HL-60 (cell line): ENCODE measurements around the gene CNTNAP5.

Source experiments
- GABPA ChIP-seq: IDR thresholded peaks from 2 replicates; pipeline ENCODE4 v1.6.1; 2012; ENCODE audit warnings: low read depth
- POLR2AphosphoS5 ChIP-seq: IDR thresholded peaks from 2 replicates; pipeline ENCODE4 v1.6.1; 2012; ENCODE audit warnings: low read depth
- SPI1 ChIP-seq: IDR thresholded peaks from 2 replicates; pipeline ENCODE4 v1.6.1; 2012; ENCODE audit warnings: low read depth, mild to moderate bottlenecking, borderline replicate concordance
- TF ChIP-seq, protein P1 (sequence below): IDR thresholded peaks from 2 replicates; pipeline ENCODE4 v1.6.1; 2012; ENCODE audit warnings: low read depth; ENCODE audit not compliant: insufficient replicate concordance
- TF ChIP-seq, protein P2 (sequence below): IDR thresholded peaks from one replicate; pipeline ENCODE4 v1.5.1; 2011; ENCODE audit warnings: low read length, control low read depth, inconsistent platforms; ENCODE audit not compliant: insufficient read depth

DNA sequence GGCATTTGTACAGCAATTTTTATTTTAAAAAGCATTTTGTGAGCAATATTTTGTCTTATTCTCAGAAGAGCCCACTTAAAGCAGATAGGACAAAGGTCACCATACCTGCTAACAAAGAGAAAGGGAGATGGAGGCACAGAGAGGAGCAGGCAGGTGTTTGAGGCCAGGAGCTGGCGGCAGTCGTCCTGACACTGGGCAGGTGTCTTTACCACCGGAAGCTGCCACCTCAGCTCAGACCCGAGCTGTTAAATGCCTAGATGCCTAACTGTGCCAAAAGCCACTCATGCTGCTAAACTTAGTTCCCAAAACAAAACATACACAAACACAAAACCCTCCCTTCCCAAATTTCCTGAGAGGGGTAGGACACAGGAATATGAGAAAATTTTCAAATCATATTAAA, 120.9 kb downstream of the CNTNAP5 start:
- TF ChIP-seq SPI1 (no peak), GABPA (no peak), POLR2AphosphoS5 (no peak)
- TF ChIP-seq, protein P1, sequence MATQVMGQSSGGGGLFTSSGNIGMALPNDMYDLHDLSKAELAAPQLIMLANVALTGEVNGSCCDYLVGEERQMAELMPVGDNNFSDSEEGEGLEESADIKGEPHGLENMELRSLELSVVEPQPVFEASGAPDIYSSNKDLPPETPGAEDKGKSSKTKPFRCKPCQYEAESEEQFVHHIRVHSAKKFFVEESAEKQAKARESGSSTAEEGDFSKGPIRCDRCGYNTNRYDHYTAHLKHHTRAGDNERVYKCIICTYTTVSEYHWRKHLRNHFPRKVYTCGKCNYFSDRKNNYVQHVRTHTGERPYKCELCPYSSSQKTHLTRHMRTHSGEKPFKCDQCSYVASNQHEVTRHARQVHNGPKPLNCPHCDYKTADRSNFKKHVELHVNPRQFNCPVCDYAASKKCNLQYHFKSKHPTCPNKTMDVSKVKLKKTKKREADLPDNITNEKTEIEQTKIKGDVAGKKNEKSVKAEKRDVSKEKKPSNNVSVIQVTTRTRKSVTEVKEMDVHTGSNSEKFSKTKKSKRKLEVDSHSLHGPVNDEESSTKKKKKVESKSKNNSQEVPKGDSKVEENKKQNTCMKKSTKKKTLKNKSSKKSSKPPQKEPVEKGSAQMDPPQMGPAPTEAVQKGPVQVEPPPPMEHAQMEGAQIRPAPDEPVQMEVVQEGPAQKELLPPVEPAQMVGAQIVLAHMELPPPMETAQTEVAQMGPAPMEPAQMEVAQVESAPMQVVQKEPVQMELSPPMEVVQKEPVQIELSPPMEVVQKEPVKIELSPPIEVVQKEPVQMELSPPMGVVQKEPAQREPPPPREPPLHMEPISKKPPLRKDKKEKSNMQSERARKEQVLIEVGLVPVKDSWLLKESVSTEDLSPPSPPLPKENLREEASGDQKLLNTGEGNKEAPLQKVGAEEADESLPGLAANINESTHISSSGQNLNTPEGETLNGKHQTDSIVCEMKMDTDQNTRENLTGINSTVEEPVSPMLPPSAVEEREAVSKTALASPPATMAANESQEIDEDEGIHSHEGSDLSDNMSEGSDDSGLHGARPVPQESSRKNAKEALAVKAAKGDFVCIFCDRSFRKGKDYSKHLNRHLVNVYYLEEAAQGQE = no peak
- TF ChIP-seq, protein P2, sequence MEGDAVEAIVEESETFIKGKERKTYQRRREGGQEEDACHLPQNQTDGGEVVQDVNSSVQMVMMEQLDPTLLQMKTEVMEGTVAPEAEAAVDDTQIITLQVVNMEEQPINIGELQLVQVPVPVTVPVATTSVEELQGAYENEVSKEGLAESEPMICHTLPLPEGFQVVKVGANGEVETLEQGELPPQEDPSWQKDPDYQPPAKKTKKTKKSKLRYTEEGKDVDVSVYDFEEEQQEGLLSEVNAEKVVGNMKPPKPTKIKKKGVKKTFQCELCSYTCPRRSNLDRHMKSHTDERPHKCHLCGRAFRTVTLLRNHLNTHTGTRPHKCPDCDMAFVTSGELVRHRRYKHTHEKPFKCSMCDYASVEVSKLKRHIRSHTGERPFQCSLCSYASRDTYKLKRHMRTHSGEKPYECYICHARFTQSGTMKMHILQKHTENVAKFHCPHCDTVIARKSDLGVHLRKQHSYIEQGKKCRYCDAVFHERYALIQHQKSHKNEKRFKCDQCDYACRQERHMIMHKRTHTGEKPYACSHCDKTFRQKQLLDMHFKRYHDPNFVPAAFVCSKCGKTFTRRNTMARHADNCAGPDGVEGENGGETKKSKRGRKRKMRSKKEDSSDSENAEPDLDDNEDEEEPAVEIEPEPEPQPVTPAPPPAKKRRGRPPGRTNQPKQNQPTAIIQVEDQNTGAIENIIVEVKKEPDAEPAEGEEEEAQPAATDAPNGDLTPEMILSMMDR = no peak
